ENCODE measurements around the gene KIF21B.

GRCh38 chr1:200967693-200968468 lies 55.6 kb downstream of the KIF21B start:
- TF ChIP-seq EZH2 (IDR thresholded peaks at IDR 0.05; ENCODE audit: borderline replicate concordance, low read length): no peak
- TF ChIP-seq CTCF (IDR thresholded peaks at IDR 0.05; ENCODE audit: low read length): no peak

Measured in OCI-LY1 (cell line).